PC-3 (cell line): ENCODE data around the gene MPIG6B. TPM values are rescaled to one million over a fixed set of nuclear protein-coding genes. Genes with fewer than 3 reads are reported as not detected.

Experiments
- ATAC-seq: fragments of 200-7000 bp; cut with Tn5 transposase; 2 replicates; pipeline ENCODE4 v1.9.1; 2020; ENCODE audit warnings: mild to moderate bottlenecking, moderate library complexity
- BruUV-seq: library from RNA; stranded (reverse); fragments of 400-500 nt; replicated peaks from 2 replicates; lab custom pipeline; 2021; lab: Mats Ljungman, UMichigan
- CTCF ChIA-PET: fragments of 300-600 bp; sonication (Branson Sonifier 250); formaldehyde crosslinking; loops from one replicate; lab custom pipeline; 2022; ENCODE audit warnings: antibody characterized with exemption; lab: Charles Lee
- POLR2A ChIA-PET: fragments of 300-600 bp; sonication (Branson Sonifier 250); formaldehyde crosslinking; loops from one replicate; lab custom pipeline; 2022; ENCODE audit warnings: antibody characterized with exemption; ENCODE audit not compliant: unreplicated experiment; lab: Charles Lee
- DNase-seq: peaks from one replicate; pipeline ENCODE4 v3.0.0-alpha.2; 2015
- H2AFZ ChIP-seq: fragments of 300-600 bp; sonication (generic); 2 replicates; pipeline ENCODE4 v1.6.0; 2016; ENCODE audit warnings: antibody characterized with exemption, low read length
- H3F3A ChIP-seq: fragments of 300-600 bp; sonication (generic); one replicate; pipeline ENCODE4 v1.6.0; 2017; ENCODE audit warnings: antibody characterized with exemption, low read length, control low read depth, mild to moderate bottlenecking; ENCODE audit not compliant: unreplicated experiment
- H3K27ac ChIP-seq: fragments of 300-600 bp; sonication (generic); 2 replicates; pipeline ENCODE4 v1.5.1; 2016; ENCODE audit warnings: mild to moderate bottlenecking, low read length
- H3K27me3 ChIP-seq: fragments of 300-600 bp; sonication (generic); 2 replicates; pipeline ENCODE4 v1.6.1; 2016; ENCODE audit warnings: low read length, mixed read lengths
- H3K36me3 ChIP-seq: fragments of 300-600 bp; sonication (generic); 2 replicates; pipeline ENCODE4 v1.6.1; 2016; ENCODE audit warnings: low read depth, mixed run types, low read length, mixed read lengths
- H3K4me1 ChIP-seq: fragments of 300-600 bp; sonication (generic); 2 replicates; pipeline ENCODE4 v1.5.1; 2016; ENCODE audit warnings: low read length; ENCODE audit not compliant: insufficient read depth
- H3K4me2 ChIP-seq: fragments of 300-600 bp; sonication (generic); 2 replicates; pipeline ENCODE4 v1.6.0; 2016; ENCODE audit warnings: low read length
- H3K4me3 ChIP-seq: fragments of 300-600 bp; sonication (generic); 2 replicates; pipeline ENCODE4 v1.5.1; 2016; ENCODE audit warnings: mild to moderate bottlenecking, low read length, mixed read lengths
- H3K79me2 ChIP-seq: fragments of 300-600 bp; sonication (generic); 2 replicates; pipeline ENCODE4 v1.6.1; 2017; ENCODE audit warnings: low read length, mixed read lengths
- H3K9ac ChIP-seq: fragments of 300-600 bp; sonication (generic); 2 replicates; pipeline ENCODE4 v1.6.0; 2016; ENCODE audit warnings: mild to moderate bottlenecking, low read length
- H3K9me2 ChIP-seq: fragments of 300-600 bp; sonication (generic); replicated peaks from 2 replicates; pipeline ENCODE4 v1.6.1; 2016; ENCODE audit warnings: mixed run types, low read length, mixed read lengths
- H3K9me3 ChIP-seq: fragments of 300-600 bp; sonication (generic); 2 replicates; pipeline ENCODE4 v1.6.1; 2016; ENCODE audit warnings: low read length, mixed read lengths
- H4K20me1 ChIP-seq: fragments of 300-600 bp; sonication (generic); 2 replicates; pipeline ENCODE4 v1.6.1; 2016; ENCODE audit warnings: low read length, mixed read lengths
- CTCF ChIP-seq: fragments of 300-600 bp; sonication (generic); conservative IDR thresholded peaks from 2 replicates; pipeline ENCODE4 v1.5.1; 2017; ENCODE audit warnings: antibody characterized with exemption, low read depth, mild to moderate bottlenecking, low read length
- EZH2 ChIP-seq: fragments of 300-600 bp; sonication (generic); IDR thresholded peaks from one replicate; pipeline ENCODE4 v1.6.1; 2017; ENCODE audit warnings: antibody characterized with exemption, mild to moderate bottlenecking, low read length; ENCODE audit not compliant: unreplicated experiment
- EZH2phosphoT487 ChIP-seq: fragments of 300-600 bp; sonication (generic); IDR thresholded peaks from 2 replicates; pipeline ENCODE4 v1.6.1; 2018; ENCODE audit warnings: mild to moderate bottlenecking, antibody characterized with exemption, low read length, borderline replicate concordance
- intact Hi-C: fragments of 100-400 bp; cut with micrococcal nuclease; formaldehyde crosslinking; loops from 2 replicates; pipeline ENCODE4 v1.9.0; 2023
- total RNA-seq: library from RNA; depleted of rRNA; stranded (reverse); fragments of >200 nt; gene quantifications from 2 replicates; pipeline ENCODE4 v1.2.3, GENCODE V29; 2014

Gene MPIG6B
- total RNA-seq, 1 experiment from 2014 or later, result not detected

GRCh38 chr6:31710523-31711219 is 12.5 kb upstream of the MPIG6B start:
- H3K79me2 ChIP-seq, result no peaks in the 10 kb centered on the region
- H3K4me2 ChIP-seq, result no peak overlapping the region
- H3K36me3 ChIP-seq, result no peaks in the 10 kb centered on the region
- ATAC-seq (no peak), DNase-seq (no peak)
- H3K27ac ChIP-seq, result no peak overlapping the region
- TF ChIP-seq EZH2phosphoT487, result no peak
- TF ChIP-seq EZH2, result no peak
- no peak for TF ChIP-seq CTCF
- H3K9me3 ChIP-seq, result no peaks in the 10 kb centered on the region
- no peak overlapping the region for H3K4me3 ChIP-seq
- POLR2A ChIA-PET, result no interaction called here
- no peaks in the 10 kb centered on the region for H3K9me2 ChIP-seq
- H2AFZ ChIP-seq, result no peak overlapping the region
- no peaks in the 10 kb centered on the region for H4K20me1 ChIP-seq
- no peak overlapping the region for H3K9ac ChIP-seq
- CTCF ChIA-PET, result no interaction called here
- no peaks in the 10 kb centered on the region for H3K27me3 ChIP-seq
- no peaks in the 10 kb centered on the region for H3F3A ChIP-seq
- no TSS peak for BruUV-seq
- H3K4me1 ChIP-seq, result no peaks in the 10 kb centered on the region
- intact Hi-C loops, result loop anchor here (10.0 kb wide), 1 partner anchor 54 kb away; the partner anchor contains the start of gene SAPCD1

GRCh38 chr6:31711233-31711632 is 11.9 kb upstream of the MPIG6B start:
- ATAC-seq, result no peak
- Histone ChIP-seq H2AFZ (no peak overlapping the region), H3K9me2 (no peaks in the 10 kb centered on the region), H3K27me3 (no peaks in the 10 kb centered on the region), H3K9ac (no peak overlapping the region), H3K4me2 (no peak overlapping the region), H3K9me3 (no peaks in the 10 kb centered on the region), H3K4me1 (no peaks in the 10 kb centered on the region), H4K20me1 (no peaks in the 10 kb centered on the region), H3K79me2 (no peaks in the 10 kb centered on the region), H3K4me3 (no peak overlapping the region), H3F3A (no peaks in the 10 kb centered on the region), H3K36me3 (no peaks in the 10 kb centered on the region), H3K27ac (no peak overlapping the region)
- ChIA-PET POLR2A (no interaction called here), CTCF (no interaction called here)
- BruUV-seq, result no TSS peak
- no peak for DNase-seq
- no peak for TF ChIP-seq CTCF
- TF ChIP-seq EZH2, result no peak
- TF ChIP-seq EZH2phosphoT487, result no peak
- intact Hi-C loops, result loop anchor here (10.0 kb wide), 1 partner anchor 54 kb away; the partner anchor contains the start of gene SAPCD1

GRCh38 chr6:31712296-31712695 is 10.9 kb upstream of the MPIG6B start:
- no peak for TF ChIP-seq EZH2phosphoT487
- TF ChIP-seq CTCF, result peak; percentile 66
- CTCF ChIA-PET, result no interaction called here
- Histone ChIP-seq H3K27ac (no peak overlapping the region), H3K27me3 (no peaks in the 10 kb centered on the region), H3K4me2 (no peak overlapping the region), H3F3A (no peaks in the 10 kb centered on the region), H3K9me2 (no peaks in the 10 kb centered on the region), H4K20me1 (no peaks in the 10 kb centered on the region), H3K9ac (no peak overlapping the region), H3K79me2 (no peaks in the 10 kb centered on the region), H2AFZ (no peak overlapping the region), H3K9me3 (no peaks in the 10 kb centered on the region), H3K4me3 (no peak overlapping the region), H3K36me3 (no peaks in the 10 kb centered on the region), H3K4me1 (peaks cover 2% of the 10 kb centered on the region)
- POLR2A ChIA-PET, result interaction anchor here (1.1 kb wide), 1 partner anchor 114 kb away, joined by 3 read pairs; no protein-coding TSS in a partner anchor
- ATAC-seq (peak; percentile 97), DNase-seq (peak; percentile 61)
- no TSS peak for BruUV-seq
- intact Hi-C loops, result loop anchor here (1.0 to 10.0 kb wide), 2 partner anchors 53 to 118 kb away; partner anchors contain the start of gene SAPCD1
